ENCODE data around the gene IWS1.

IWS1 gene

DNA sequence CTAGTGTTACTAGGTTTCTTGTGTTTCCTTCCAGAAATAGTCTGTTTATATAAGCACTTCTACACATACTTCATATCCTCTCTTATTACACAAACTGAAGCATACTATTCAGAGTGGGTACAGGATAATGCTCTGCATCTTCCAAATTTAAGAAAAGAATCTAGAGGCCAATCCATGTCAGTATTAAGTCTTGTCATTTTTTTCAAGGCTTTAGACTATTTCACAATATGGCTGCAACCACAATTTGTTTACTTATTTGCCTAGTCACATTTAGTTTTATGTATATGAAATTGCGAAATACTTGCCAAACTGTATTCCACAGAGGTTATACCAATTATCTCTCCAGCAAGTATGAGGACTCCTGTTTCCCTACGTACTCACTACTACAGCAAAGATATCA lies 27.9 kb downstream of the IWS1 start:
- no peak for DNase-seq (ENCODE audit: low read depth, low spot score)

DNA sequence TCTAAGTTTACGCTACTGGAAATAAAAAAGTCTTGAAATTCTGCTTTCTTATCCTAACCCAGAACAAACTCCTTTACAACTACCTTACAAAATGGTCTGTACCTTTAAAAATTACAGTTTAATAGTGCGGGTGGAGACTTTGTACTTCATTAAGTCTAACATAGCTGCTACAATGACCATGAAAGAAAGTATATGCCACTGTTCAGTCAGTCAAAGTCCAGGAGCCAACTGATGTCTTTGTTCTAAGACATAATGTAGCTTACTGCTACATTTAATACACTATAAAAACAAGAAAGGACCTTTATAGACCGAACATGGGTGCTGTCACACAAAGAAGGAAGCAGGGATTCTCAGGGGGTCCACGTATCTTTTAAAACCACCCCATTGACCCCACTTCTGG lies 36.0 kb downstream of the IWS1 start:
- no peak for DNase-seq (ENCODE audit: low read depth, low spot score)

DNA sequence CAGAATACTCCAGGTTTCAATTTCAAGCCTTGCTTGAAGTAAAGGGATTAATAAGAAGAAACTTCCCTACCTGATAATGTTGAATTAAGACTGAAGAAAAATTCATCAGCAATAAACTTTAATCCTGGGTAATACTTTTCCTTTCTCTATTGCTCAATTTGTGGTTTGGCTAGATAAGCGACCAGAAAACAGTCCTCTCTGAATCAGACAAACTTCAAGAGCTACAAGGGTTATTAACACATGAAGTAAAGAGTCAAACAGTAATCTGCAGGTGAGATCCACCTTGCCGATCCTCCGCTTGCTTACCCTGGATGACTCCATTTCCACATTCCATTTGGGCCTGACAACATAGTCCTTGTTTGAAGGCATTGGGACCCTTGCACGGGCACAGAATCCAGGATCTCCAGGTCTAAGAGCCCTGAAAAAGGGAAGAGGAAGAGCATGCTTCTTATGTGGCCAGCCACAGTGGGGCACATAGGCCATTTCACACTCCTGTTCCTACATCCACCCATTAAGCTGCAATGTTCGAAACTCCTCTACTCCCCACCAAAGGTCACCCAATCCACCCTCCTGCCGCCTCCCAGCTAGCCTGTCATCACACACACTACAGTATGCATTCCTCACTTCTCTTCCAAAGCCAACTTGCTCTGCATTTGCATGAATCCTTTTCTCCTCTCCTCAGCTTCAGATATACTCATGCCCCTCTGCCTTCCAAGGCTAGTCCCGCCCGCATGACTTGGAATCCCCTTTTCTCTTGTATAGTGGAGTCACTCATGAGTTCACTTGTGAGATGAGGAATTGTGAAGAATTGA lies 39.8 kb downstream of the IWS1 start:
- DNase-seq (ENCODE audit: low read depth, low spot score), result no peak

DNA sequence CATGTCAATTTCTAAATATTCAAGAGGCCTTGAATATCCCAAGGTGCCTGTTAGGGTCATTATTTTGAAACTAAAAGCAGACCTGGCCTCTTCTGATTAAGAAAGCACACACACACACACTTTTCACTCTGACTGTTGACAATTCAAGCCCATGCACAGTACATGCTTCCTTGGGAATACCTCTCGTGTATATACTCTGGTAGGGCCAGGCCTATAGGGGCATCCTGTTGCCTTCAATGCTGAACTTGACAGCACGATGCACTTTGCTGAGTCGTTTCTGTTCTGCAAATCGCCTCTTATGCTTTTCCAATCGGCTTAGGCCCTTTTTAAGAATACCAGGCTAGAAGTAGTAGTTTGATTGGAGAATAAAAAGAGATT lies 40.6 kb downstream of the IWS1 start:
- DNase-seq (ENCODE audit: low read depth, low spot score), result no peak

DNA sequence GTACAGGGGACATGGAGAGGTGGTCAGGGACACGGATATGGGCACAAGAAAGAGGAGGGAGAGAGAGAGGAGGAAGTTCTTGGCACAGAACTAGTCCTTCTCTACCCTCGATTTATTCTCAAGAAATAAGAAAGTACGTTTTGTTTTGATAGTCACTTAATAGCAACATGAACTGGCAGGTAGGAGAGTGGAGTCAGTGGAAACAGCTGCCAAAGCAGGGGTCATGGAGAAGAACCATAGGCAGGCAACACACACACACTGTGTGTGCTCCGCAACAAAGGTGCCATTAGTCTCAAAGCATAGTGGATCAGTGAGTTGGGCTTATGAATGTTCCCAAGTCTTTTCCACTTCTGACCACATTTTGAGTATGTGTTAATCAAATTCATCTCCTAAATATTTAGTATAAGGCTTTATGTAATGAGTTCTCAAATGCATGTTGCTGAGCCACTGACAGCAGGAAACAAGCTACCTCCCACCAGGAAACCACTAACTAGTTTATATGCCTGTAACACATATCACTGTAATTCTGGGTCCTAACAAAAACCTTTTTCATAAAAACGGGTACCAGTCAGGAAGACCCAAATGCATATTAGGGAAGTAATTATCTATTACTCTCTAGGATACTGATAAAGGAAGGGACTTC lies 41.1 kb downstream of the IWS1 start:
- DNase-seq (ENCODE audit: low read depth, low spot score), result no peak

DNA sequence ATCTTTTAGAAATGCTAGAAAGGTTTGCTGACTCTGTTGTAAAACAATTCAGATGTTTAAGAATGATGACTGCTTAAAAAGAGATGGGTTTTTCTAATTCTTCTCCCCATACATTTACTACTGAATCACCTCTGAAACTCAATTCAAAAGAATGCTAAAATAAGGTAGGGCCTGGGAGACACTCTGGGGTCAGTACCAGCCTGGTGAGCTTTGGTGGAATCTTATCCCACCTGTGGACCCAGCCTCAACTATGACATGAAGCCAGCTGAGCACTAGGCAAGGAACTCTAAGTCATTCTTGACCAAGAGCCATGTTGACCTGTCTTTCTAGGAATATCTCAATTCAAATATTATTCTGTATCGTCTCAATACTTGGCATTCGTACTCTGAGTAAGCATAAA lies 44.3 kb downstream of the IWS1 start:
- no peak for DNase-seq (ENCODE audit: low read depth, low spot score)

DNA sequence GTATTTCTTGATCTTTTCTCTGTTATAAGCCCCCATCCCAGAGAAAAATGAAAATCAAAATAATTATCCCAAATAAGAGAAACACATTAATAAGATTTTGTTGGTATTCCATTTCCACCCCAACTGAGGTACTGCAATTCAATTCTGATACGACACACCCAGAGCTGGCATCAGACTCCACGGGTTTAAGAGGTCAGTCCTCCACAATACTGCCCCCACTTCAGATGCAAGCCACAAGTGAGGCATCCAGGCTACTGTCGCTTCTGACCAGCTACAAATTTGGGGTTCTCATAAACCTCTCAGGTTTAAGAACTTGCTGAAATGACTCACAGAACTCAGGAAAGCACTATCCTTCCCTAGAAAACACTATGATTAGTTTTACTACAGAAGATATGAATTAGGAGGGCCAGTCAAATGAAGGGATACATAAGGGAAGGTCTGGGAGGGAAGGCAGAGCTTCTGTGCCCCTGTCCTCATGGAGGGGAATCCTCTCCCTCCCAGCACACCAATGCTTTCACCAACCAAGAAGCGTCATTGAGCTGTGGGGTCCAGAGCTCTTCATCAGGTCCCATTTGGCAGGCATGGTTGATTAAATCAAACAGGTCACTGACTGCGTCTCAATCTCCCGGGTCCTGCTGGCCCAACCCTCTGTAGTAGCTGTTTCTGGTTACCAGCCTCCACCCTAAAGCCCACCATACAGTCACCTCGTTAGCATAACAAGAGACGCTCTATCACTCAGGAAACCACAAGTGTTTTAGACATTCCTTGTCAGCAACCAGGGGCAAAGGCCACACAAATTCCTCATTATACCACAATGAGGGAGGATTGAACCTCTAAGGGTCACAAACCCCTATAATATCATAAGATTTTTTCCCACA lies 46.2 kb downstream of the IWS1 start:
- peak; percentile 86 for DNase-seq (ENCODE audit: low read depth, low spot score)

DNA sequence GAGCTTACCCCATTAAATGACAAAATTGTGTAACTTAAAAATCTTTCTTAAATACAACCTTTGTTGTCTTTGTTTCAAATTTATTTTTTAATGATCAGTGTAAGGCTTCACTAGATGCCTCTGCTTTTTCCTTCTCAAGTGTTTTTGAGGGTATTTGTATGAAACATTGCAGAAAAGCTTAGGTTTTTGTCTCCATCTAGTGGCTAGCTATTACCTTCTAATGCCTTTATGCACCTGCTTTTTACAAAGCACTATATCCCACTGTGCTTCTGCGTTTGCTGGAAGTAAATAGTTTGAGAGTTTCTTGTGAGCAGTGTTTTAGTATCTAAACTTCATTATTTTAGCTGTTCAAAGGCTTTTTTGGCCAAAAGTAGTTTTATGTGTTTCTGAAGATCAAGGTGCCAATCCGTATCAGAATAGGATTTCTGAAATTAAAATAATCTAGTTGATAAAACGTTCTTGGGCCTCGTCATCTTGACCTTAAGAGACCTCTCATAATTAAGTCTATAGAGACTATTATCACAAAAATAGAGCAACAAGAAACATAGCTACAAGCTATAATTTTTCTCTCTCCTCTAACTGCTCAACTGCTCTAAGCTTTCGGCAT lies 47.0 kb downstream of the IWS1 start:
- peak; percentile 35 for DNase-seq (ENCODE audit: low read depth, low spot score)

DNA sequence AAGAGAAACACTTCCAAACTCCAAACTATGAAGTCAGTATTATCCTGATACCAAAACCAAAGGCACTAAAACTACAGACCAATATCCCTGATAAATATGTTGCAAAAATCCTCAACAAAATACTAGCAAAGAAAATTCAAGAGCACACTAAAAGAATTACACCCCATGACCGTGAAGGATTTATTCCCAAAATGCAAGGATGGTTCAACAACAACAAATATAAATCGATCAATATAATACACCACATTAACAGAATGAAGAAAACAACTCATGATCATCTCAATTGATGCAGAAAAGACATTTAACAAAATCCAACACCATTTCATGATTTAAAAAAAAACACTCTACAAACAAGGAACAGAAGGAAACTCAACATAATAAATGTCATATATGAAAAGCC lies 50.5 kb downstream of the IWS1 start:
- DNase-seq (ENCODE audit: low read depth, low spot score), result no peak

DNA sequence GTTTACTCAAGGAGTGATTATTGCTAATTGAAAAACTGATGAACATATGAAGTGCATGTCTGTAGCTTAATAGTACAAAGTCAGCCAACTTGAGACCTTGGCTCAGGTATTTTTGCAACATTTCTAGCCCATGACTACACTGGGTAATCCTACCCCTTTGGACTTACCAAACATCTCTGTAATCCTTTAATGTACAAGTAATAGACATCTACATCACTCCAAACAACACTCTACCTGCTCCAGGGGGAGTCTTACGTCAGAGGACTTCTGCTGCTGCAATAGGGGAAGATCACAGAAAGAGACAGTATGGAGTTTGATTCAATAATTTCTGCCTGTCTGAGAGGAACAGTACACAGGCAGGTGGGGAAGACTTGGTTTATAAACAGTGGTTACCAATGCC lies 54.0 kb downstream of the IWS1 start:
- no peak for DNase-seq (ENCODE audit: low read depth, low spot score)

DNA sequence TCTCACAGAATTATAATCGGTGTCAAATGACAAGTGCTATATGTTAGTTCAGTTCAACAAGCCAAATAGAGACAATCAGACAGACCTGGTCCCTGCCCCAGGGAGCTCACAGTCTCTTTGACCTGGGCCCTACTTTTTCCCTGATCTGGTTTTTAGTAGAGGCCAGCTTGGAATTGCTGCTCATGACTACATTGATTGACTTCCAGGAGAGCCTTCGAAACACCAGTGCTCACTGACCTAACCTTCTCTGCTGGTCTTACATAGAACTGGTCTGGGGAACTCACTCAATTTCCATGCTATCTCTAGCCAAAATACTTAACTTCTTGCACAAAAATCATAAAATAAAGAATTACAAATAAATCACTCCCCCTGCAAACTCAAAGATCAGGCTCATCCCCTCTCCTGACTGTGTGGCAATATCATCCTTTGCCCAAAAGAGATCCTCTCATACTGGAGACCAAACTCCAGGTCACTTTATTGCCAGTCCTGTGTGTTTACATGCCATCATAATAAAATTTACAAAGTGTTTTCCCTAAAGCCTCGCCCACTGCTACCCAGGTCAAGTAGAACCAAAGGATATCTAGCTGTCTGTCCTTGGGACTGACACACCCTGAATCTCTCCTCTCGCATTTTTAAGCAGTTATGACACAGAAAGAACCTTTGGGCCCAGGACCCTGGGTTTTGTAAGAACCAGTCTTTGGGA lies 54.9 kb downstream of the IWS1 start:
- DNase-seq (ENCODE audit: low read depth, low spot score), result no peak

DNA sequence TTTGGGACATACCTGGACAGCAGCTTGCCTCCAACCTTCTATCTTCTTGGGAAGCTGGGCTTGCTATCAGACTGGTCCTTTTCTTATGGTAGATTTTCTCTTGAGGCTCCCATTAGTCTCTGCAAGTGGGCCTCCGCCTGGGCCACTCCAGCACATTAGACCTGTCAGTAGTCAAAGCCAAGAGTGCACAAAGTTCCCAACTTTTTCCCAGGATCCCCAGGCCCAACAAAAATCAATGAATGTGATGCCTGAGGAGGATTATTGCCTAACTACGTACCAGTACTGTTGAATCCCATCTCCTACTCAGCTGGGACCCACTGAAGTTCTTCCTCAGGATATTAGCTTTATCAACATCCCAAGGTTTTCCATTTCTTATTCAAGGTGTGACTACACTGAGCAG lies 56.3 kb downstream of the IWS1 start:
- DNase-seq (ENCODE audit: low read depth, low spot score), result no peak

DNA sequence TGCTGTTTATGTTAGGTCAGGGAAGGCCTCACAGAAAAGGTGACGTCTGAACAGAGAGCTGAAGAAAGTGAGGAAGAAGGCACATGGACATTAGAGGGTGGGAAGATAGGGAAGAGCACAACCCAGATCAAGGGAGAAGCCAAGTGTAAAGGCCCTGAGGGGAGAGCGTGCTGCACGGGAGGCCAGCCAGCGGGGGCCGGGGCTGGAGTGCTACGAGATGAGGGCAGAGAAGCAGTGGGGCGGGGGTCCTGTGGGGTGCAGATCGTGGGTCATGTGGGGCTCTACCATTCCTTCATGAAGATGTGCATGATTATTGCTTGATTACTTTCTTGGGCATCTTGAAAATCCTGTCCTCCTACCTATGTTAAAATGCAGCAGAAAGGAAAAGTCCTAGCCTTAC lies 57.2 kb downstream of the IWS1 start:
- DNase-seq (ENCODE audit: low read depth, low spot score), result no peak

DNA sequence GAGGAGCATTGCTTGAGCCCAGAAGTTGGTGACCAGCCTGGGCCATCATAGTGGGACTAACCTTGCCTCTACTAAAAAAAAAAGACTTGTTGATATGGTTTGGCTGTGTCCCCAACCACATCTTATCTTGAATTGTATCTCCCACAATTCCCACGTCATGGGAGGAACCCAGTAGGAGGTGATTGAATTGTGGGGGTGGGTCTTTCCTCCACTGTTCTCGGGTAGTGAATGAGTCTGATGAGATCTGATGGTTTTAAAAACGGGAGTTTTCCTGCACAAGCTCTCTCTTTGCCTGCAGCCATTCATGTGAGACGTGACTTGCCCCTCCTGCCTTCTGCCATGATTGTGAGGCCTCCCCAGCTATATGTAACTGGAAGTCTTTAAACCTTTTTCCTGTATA lies 61.0 kb downstream of the IWS1 start:
- no peak for DNase-seq (ENCODE audit: low read depth, low spot score)

DNA sequence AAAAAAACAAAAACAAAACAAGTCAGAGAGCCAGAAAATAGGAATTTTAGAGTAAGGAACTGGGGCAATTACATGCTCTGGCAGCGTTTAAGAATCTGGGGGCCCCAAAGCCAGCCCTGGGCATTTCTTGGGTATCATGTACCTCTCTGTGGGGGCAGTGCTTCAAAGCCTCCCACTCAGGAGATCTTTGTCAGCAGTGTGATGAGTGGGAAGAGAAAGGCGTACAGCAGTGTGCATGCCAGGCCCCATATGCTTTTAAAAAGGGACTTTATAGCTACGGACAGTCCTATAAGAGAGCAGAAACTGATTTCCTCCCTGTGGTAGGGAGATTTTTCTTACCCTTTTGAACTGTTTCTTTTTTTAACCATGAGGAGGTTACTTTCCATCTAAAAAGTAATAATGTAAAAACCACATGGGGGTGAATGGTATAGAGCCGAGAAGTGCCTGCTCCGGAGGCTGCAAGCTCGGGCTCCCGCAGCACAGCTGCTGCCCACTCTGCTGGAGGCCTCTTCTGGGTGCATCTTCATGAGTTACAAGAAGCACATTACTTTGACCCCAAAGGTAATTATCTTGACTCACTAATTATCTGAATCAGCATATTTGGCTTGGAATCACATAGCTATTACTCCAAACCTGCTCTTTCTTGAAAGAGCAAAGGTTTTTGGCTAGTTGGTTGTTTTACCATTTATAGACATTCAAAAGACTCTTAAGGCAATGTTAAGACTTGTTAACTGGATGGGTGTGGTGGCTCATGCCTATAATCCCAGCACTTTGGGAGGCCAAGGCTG lies 61.6 kb downstream of the IWS1 start:
- no peak for DNase-seq (ENCODE audit: low read depth, low spot score)

DNA sequence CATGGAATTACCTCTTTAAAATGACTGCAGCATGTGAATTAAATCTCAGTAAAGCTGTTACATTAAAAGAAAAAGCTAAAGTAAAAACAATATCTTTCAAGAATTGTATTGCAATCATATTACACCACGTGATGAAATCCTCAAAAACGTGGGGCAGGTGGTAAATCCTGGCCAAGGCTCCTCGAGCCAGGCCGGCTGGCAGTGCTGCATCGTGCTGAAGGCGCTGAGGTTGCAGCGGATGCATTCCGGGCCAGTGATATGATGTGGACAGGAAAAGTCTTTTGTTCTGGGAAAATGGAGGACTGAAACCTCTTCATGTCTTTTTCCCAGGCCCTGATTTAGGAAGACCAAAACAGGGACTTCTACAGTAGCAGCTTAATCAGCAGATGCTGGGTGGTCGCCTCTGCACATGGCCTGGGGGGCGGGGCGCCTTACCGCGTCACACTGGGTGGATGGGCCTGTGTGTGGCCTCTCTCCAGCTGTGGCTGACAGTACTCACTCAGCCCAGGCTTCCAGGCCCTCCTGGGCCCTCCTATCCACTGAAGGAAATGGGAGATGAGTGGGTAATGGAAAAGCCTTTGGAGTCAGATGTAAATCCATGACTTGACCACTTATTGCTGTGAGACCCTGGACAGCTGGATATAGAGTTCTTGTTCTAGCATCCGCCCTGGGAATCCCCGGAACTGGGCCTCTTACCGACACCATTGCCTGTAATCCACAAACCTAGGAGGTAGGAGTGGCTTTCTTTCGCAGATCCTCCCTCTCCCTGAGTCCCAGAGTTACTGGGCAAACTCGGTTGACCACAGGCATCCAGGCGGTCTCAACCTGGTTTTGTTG lies 62.9 kb downstream of the IWS1 start:
- peak; percentile 33 for DNase-seq (ENCODE audit: low read depth, low spot score)

DNA sequence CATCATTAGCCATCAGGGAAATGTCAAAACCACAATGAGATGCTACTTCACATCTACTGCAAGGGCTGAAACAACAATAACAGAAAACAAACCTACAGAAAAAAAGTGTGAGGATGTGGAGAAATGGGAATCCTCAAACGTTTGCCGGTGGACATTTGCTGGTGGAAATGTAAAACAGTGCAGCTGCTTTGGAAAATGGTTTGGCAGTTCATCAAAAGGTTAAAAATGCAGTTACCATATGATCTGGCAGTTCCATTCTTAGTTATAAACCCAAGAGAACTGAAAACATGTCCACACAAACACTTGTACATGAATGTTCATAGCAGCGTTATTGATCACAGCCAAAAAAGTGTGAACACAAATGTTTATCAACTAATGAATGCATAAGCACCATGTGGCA lies 63.8 kb downstream of the IWS1 start:
- DNase-seq (ENCODE audit: low read depth, low spot score), result no peak

DNA sequence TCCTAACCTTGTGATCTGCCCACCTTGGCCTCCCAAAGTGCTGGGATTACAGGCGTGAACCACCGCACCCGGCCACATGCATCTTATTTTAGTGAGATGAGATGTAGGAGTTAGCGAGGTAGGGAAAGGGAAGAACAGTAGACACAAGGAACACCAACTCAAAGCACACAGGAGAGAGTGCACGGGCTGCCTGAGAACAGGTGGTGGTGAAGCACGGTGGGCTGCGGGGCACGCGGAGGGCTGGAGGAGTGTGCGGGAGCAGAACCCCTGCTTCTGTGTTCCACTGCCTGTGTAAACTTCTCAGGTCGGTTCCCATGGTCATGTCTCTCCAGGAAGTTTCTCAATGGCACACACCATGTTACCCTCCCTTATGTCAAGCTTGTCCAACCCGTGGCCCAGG lies 69.3 kb downstream of the IWS1 start:
- DNase-seq (ENCODE audit: low read depth, low spot score), result no peak

DNA sequence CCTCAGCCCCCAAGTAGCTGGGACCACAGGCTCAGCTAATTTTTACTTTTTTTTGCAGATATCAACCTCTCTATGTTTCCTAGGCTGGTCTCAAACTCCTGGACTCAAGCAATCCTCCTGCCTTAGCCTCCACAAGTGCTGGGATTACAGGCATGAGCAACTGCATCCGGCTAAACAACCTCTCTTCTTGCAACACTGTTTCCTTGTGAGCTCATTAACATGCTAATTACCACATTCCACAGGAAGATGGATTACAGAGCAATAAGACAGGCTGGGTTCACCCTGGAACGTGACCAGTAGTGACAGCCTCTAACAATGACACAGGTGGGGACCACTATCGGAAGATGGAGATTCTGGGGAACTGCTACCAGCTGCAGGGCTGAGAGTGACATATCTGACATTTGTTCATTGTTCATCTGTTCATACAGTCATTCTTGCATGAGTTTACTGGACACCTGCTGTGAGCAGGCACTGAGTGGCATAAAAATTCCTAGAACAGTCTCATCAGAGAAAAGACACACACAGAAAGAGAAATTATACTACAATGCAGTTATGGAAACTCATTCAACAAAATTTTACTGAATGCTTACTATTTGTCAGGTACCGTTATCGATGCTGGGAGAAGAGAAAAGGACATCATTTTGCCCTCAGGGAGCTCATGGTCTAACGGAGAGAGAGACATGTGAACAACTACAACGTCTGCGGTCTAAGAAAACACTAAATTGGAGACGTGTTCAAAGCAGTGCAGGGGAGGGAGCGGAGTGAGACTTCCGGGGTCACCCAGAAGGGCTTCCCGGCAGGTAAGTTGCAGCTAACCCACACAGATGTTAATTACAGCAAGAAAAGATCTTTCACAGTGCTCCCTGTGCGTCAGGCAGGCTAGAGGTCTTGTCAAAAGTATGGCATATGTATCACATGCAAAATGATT lies 70.5 kb downstream of the IWS1 start:
- no peak for DNase-seq (ENCODE audit: low read depth, low spot score)

All from iPS DF 19.7 (cell line).